ENCODE data around the gene ASB14.
"Not testable (repeated sequence)": the region's sequence is repeated elsewhere in the genome, so short reads cannot be mapped to it uniquely, and the experiment has no call there.

The ASB14 gene

DNA sequence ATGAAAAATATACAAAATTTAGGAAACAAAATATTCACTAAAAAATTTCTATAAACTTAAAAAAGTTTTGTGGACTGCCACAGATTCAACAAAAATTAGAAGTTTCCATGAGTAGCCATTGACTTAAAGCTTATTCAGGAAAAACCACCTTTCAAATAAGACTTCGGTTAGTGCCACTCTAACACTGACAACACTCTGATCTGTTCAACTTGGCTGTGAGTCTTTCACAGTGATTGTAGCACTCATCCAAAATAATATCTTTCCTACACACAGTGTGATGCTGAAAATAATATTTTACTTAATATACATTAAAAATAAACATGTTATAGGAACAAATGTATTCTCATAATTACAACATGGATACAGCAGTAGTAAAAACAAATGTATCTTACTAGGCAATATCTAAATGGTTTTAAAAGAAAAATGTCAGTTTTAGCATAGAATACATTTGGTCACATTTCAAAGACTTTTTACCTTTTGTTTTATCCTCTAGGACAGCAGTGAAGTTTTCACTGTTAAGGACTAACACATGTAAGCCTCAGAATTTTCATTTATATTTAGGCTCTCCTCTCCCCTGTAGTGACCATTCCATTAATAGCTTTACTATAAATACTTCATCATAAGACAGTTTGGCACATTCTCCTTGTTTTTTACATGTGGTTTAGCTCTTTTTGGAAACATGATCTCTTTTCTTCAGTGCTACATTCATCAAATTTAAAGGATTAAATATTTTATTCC, at the start of gene ASB14:
Gene ASB14 (minus strand): TSS at position 527 of the 738 bp plus-strand sequence. CDS start 652 bp downstream, outside the sequence.
- no peak for DNase-seq

DNA sequence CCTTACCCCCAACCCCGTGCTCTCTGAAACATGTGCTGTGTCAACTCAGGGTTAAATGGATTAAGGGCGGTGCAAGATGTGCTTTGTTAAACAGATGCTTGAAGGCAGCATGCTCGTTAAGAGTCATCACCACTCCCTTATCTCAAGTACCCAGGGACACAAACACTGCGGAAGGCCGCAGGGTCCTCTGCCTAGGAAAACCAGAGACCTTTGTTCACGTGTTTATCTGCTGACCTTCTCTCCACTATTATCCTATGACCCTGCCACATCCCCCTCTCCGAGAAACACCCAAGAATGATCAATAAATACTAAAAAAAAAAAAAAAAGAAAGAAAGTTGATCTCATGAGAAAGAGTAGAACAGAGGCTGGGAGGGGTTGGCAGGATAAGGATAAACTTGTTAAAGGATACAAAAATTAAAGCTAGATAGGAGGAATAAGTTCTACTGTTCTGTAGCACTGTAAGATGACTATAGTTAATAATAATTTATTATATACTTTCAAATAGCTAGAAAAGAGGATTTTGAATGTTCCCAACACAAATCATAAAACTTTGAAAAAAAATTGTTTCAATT, 46.7 kb upstream of the ASB14 start:
- not testable (repeated sequence) for DNase-seq

DNA sequence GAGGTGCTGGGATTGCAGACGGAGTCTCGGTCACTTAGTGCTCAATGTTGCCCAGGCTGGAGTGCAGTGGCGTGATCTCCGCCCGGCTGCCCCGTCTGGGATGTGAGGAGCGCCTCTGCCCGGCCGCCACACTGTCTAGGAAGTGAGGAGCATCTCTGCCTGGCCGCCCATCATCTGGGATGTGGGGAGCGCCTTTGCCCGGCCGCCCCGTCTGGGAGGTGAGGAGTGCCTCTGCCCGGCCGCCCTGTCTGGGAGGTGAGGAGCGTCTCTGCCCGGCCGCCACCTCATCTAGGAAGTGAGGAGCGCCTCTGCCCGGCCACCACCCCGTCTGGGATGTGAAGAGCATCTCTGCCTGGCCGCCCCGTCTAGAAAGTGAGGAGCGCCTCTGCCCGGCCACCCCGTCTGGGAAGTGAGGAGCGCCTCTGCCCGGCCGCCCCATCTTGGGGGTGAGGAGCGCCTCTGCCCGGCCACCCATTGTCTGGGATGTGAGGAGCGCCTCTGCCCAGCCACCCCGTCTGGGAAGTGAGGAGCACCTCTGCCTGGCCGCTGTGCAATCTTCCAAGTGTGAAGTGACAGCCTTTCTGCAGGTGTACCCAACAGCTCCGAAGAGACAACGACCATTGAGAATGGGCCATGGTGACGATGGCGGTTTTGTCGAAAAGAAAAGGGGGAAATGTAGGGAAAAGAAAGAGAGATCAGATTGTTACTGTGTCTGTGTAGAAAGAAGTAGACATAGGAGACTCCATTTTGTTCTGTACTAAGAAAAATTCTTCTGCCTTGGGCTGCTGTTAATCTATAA, 46.0 kb upstream of the ASB14 start:
- DNase-seq, result not testable (repeated sequence)

DNA sequence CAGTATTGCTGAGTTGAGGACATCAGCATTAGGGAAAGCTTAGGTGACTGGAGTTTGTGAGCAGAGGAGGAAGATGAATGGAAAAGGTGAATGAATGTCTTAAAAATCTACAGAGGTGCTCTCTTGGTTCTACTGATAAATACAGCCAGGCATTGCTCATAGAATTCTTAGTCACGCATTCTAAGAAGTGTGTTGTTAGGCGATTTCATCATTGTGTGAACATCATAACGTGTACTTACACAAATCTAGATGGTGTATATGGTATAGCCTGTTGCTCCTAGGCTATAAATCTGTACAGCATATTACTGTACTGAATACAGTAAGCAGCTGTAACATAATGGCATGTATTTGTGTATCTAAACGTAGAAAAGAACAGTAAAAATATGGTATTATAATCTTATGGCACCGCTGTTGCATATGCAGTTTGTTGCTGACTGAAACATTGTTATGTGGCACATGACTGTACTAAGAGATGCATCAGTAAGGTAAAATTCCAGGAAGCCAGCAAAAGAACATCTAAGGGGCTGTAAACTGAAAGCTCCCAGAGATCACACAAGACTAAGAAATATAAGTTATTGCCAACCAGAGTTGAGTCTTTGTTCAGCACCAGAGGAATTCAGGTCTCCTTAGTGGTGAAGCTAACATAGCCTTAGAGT, 42.9 kb upstream of the ASB14 start:
- no peak for DNase-seq

DNA sequence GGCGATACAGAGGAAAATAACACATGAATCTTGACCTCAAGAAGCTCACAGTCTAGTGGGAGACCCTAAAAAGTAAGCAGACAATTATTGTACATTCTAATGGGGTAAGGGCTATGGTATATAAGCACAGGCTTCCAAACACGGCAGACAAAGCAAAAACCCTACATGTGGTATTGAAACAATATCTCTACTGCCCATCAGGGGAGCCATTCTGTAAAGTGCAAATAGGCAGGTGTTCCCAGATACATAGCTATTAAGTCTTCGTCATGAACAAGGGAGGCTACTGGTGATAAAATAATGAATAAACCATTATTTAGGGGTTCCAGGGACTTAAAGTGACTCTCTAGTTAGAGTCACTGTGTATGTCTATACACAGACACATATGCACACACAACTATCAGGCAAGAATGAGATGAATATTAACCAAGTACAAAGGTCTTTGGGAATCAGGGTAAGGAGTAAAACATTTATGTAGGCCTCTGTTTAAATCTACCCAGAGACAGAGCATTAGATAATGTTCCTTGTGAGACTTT, 38.7 kb upstream of the ASB14 start:
- no peak for DNase-seq

DNA sequence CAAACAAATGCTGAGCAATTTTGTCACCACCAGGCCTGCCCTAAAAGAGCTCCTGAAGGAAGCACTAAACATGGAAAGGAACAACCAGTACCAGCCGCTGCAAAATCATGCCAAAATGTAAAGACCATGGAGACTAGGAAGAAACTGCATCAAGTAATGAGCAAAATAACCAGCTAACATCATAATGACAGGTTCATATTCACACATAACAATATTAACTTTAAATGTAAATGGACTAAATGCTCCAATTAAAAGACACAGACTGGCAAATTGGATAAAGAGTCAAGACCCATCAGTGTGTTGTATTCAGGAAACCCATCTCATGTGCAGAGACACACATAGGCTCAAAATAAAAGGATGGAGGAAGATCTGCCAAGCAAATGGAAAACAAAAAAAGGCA, 34.0 kb upstream of the ASB14 start:
- DNase-seq, result not testable (repeated sequence)

DNA sequence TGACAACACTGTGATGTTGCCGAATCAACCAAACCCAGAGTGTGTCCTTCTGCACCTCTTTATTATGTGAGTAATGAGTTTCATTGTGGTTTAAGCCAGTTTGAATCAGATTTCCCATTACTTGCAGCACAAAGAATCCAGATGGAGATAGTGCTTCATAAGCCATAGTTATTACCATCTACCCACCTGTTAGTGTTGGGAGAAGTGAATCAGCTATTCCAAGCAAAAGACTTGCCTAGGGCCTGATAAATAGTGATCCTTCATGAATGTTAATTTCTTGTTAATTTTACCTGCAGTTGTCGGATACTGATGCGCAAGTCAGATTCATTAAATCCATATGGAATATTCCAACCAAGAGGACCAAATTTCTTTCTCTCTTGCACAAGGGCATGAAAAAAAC, 21.7 kb upstream of the ASB14 start:
- DNase-seq, result no peak

DNA sequence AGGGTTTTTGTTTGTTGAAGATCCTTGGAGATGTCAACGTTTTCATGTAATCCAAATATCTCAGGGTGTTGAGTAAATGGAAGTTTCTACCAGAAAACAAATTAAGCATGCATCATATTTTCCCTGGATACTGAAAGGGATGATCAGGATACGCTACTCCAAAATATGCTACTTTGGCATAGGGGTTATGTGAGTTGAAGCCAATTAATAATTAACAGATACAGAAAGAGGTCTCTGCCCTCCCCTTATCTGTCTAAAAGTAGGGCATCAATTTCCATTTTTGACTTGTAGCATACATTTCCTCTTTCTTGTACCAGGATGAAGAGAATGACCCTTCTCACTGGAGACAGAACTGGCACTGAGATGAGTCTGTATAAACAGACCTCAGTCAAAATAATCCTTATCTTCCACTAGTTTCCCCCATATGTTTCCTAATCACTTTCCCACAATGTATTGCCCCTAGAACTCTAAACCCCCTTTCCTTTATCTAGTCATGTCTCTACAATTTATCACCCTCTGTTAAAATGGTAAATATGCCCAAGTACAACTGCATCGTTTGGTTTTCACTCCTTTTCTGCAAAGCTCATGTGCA, 17.4 kb upstream of the ASB14 start:
- DNase-seq, result no peak

DNA sequence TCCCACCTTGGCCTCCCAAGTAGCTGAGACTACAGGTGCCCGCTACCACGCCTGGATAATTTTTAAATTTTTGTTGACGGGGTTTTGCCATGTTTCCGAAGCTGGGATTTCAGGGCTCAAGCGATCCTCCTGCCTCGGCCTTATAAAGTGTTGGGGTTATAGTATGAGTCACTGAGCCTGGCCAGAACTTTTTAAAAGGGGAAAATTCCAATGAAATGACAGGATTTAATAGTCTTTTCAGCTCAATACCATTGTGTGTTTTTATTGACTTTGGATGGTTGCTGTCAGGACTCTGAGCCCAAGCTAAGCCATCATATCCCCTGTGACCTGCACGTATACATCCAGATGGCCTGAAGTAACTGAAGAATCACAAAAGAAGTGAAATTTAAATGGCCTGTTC, 11.0 kb upstream of the ASB14 start:
- not testable (repeated sequence) for DNase-seq

DNA sequence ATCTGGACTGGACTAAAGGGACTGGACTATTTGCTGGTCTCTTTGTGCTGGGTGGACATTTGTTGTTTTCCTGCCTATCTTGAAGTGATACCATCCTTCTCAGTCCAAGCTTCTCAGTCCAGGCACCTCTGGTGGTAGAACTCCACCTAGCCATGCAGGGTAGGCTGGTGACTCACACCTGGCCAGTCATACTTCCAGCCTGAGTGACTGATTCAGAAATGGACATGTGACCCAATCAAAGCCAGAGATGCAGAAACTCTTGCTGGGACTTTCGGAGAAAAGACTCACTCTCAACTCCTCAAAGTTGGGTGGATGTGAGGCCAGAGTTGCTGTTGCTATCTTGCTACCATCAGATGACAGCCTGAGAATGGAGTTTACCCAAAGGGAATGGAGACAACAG, 5.6 kb upstream of the ASB14 start:
- no peak for DNase-seq

DNA sequence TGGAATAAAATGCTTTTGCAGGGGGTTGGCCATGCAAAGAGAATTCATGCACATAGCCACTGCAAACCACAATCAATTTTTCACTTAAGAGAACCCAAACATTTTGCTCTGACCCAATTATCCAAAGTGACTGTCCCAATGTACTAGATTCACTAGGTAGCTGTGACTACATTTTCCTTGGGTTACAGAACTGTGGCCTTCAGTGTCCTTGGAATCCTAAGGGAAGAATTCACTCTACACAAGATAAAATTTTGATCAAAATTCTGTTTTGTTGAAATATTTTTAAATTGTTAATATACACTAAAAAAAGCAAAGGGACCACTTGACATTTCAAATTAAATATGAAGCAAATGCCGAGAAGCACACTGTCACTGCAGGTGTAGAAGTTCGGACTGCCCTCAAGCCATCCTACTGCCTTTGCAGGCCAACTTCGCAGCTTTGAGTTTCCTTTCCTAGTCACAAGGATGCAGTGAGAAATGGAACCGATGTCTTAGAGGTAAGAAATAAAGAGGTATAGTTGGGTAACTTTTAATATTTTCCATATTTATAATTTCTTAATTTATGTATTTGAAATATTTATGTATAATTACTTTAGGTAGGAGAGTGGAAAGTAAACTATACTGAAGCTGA, 527 bp upstream of the ASB14 start:
- no peak for DNase-seq

DNA sequence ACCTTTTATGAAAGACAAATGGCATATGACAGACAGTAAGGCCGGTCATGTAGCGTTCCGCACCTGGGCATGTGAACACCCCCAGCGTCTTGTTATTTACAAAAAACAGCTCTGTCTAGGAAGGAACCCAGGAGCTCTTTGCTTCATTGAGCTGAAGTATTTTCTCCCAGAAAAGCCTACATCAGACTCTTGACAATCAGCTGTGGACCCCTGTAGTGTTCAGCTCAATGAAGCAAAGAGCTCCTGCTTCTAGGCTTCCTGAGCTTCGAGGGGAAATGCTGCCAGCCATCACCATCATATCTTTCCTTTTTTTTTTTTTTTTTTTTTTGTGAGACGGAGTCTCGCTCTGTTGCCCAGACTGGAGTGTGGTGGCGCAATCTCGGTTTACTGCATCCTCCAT, 4.1 kb downstream of the ASB14 start:
- DNase-seq, result no peak

DNA sequence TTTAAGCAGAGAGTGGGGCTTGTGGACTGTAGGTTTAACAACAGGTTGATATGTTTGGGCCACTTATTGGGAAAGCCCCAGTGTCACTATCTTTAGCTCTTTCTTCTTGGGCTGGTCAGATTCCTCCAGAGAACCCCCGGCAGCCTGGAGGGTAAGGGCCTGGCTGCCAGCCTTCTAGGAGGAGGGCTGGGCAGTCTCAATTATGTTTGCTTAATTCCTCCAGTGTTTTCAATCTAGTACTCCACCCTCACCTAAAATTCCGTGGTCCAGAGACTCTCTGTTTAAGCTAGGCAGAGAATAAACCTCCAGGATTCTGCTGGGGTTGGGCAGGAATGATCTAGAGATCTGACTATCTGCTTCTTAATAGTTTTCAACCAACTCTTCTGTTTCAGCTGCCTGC, 5.3 kb downstream of the ASB14 start:
- DNase-seq, result no peak

DNA sequence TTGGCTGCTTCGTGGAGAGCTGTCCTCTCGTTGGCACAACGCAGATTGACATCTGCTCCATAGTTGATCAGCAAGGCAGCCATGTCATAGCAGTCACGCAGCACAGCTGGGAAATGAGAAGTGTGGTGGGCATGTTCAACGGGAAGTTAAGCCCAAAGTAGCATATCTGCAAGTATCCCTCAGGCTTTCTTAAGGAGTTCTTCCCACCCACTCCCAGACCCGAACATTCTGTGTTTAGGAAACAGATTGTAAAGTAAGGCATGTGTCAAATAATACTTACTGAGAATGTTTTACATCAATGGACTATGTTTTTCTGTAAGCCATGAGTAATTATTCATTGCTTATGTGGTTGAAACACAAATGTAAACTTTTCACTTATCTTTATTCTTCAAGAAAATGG, 9.2 kb downstream of the ASB14 start:
- DNase-seq, result no peak

DNA sequence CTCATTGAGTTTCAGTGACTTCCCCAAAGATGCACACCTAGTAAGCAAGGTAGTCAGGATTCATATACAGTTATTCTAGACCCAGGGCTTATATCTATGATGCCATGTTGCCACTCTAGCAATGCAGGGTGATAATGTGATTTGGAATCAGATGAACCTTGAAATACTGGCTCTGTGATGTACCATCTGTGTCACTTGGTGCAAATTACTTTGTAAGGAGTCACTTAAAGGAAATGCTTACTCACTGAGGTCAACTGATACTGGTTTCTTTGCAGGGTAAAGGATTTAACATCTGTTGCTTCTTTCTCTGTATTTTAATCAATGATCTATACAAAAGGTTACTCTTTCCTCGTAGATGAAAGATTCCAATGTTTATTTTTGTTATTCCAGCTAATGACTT, 10.8 kb downstream of the ASB14 start:
- DNase-seq, result no peak

DNA sequence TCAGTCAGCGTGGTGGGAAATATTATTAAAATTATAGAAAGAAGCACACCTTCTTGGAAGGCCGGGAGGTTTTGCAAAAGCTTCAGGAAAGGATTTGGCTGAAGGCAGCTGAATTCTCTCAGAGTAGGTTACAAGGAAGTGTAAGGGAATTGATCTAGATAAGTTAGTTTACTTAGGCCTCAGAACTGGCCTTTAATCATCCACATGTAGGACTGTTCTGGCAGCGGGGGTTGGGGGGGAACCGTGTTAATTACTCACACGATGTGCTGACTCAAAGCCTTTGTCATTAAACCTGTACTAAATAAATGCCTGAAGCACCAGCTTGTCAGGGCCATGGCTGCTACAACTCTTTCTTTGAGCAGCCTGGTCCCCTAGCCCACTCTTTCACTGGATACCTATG, 12.8 kb downstream of the ASB14 start:
- no peak for DNase-seq

DNA sequence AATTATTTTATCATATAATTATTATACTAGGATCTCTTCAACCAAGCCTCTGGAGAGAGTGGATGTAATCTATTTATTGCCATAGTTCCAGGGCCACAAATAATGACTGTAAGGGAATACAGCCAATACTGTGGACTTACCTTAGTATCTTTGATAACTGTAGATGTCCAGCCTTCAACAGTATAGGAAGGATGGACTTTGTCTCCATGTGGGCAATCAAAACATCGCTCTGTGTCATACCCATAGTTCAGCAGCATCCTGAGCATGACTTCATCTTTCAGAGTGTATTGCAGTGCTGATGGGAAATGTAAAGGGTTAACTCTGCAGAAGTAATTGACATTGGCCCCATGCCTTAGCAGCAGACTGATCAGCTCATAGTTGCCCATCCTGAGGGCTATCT, 14.2 kb downstream of the ASB14 start:
- DNase-seq, result no peak

DNA sequence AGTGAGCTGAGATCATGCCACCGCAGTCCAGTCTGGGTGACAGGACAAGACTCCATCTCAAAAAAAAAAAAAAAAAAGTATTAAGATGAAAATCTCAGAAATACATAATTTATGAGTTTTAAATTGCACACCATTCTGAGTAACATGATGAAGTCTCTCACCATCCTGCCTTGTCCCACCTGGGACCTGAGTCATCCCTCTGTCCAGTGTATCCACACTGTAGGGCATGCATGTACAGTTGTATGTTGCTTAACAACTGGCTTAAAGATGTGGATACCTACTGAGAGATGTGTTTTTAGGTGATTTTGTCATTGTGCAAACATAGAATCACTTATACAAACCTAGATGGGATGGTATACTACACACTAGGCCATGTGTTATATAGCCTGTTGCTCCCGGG, 17.1 kb downstream of the ASB14 start:
- no peak for DNase-seq

DNA sequence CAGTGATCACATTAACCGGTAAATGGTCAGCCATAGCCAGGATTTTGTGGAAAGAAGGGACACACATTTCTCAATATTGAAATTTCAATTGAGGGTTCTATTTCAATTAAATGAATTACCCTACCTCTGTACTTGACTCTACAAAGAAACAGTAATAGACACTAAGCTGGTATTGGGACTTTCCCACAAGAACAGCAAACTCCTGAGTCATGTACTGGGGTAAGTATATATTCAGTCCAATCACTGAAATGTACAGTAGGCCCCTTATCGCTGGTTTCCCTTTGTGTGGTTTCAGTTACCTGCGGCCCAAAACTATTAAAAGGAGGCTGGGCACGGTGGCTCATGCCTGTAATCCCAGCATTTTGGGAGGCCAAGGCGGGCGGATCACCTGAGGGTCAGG, 17.6 kb downstream of the ASB14 start:
- DNase-seq, result no peak

DNA sequence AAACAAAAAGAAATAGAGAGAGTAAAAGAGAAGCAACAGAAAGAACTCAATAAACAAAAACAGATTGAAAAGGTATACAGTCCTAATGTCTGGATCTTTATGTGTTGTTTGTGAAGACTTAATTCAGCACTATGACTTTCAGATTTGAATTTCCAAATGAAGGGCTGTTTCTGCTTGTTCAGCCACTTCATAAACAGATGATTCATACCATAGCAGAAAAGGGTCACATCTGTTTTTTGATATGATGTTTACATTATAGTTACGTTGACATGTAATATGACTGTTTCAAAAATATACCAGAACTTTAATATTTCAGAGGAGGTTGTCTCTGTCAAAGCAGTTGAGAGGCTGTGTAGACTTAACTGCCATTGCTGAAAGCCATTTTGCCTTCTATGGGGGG, 24.1 kb downstream of the ASB14 start:
- DNase-seq, result no peak

DNA sequence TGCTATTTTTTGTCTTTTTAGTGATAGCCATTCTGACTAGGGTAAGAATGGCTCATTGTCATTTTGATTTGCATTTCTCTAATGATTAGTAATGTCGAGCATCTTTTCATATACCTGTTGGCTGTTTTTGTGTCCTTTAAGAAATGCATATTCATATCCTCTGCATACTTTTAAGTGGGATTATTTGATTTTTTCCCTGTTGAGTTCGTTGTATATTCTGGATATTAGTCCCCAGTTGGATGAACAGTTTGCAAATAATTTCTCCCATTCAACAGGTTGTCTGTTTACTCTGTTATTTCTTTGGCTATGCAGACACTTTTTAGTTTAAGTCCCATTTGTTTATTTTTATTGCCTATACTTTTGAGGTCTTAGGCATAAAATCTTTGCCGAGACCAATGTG, 30.6 kb downstream of the ASB14 start:
- no peak for DNase-seq

DNA sequence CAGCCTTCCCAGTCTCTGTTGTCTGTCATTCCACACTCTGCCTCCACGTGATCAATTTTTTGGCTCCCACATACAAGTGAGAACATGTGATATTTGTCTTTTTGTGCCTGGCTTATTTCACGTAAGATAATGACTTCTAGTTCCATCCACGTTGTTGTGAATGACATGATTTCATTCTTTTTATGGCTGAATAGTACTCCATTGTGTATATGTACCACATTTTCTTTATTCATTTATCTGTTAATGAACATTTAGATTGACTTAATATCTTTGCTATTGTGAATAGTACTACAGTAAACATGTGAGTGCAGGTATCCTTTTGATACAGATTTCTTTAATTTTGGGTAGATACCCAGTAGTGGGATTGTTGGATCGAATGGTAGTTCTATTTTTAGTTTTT, 31.4 kb downstream of the ASB14 start:
- no peak for DNase-seq
